Ovary (tissue), 9 donors: ENCODE results near the gene SLC13A5. TPM values are rescaled to one million over a fixed set of nuclear protein-coding genes. Genes with fewer than 3 reads are reported as not detected.

Experiments
- DNase-seq, 5 donors: peaks; one replicate each; pipeline ENCODE4 v3.0.0-alpha.2; 2019 to 2020
- H3K27ac ChIP-seq, 2 donors: fragments of 200-600 bp; one replicate each; pipeline versions ENCODE4 v1.5.1 to v1.8.0; 2019 to 2022
- H3K27me3 ChIP-seq: fragments of 200-600 bp; one replicate; pipeline ENCODE4 v1.8.0; 2022
- H3K36me3 ChIP-seq: fragments of 200-600 bp; sonication (generic); one replicate; pipeline ENCODE4 v1.5.1; 2019
- H3K4me1 ChIP-seq: one replicate; pipeline ENCODE4 v1.8.1; 2013; ENCODE audit warnings: mild to moderate bottlenecking, moderate library complexity; ENCODE audit not compliant: insufficient read depth
- H3K4me3 ChIP-seq: fragments of 200-600 bp; sonication (generic); one replicate; pipeline ENCODE4 v1.5.1; 2017
- H3K9me3 ChIP-seq, 2 donors: fragments of 200-600 bp in 1 of 2; sonication (generic) in 1 of 2; one replicate each; pipeline versions ENCODE4 v1.5.1 to v1.8.1; 2013 to 2019; ENCODE audit warnings: mild to moderate bottlenecking in 1 of 2, moderate library complexity in 1 of 2
- CTCF ChIP-seq, 3 donors: fragments of 450-650 bp in 2 of 3; fragments of 200-600 bp in 1 of 3; IDR thresholded peaks; one replicate each; pipeline versions ENCODE4 v1.5.1 to v1.8.0; 2016 to 2022; ENCODE audit warnings: antibody characterized with exemption in 3 of 3, mild to moderate bottlenecking in 1 of 3
- EP300 ChIP-seq: sonication (generic); formaldehyde crosslinking; IDR thresholded peaks from one replicate; pipeline ENCODE4 v1.6.1; 2017; ENCODE audit warnings: antibody characterized with exemption
- POLR2A ChIP-seq: fragments of 450-650 bp; IDR thresholded peaks from one replicate; pipeline ENCODE4 v1.6.1; 2017; ENCODE audit warnings: antibody characterized with exemption, mild to moderate bottlenecking, moderate library complexity
- WGBS, 3 donors: extraction: QIAGEN DNeasy Blood & Tissue Kit in 1 of 3; methylation state at CpG; one replicate each; pipeline versions ENCODE4 v1.1.5 to v1.1.7; 2013 to 2017; 5-methylcytosine and 5-hydroxymethylcytosine counted together
- intact Hi-C, 4 donors: fragments of 100-400 bp; cut with DNase I; formaldehyde crosslinking; loops; one replicate each; pipeline versions ENCODE4 v1.11.0 to v1.15.1; 2022 to 2023
- polyA plus RNA-seq, 2 donors: library from polyadenylated mRNA; stranded (reverse); fragments of 200-250 nt in 1 of 2; fragments of 350-450 nt in 1 of 2; fragmentation: Illumina TruSeq in 1 of 2; extraction: RNeasy Lipid Tissue Mini Kit (QIAGEN cat#74804) in 1 of 2; gene quantifications; one replicate each; pipeline ENCODE4 v1.2.3, GENCODE V29; 2013 to 2014
- total RNA-seq, 7 donors: library from RNA; depleted of rRNA in 2 of 7; stranded (reverse); fragments of >200 nt in 2 of 7; fragmentation: NEBNext Ultra II Directional in 3 of 7; extraction: Animal tissue kit (Norgen Biotek cat#: 25700) in 3 of 7; gene quantifications; one replicate each; pipeline versions ENCODE4 v1.1.0 to v1.2.4, GENCODE V29; 2016 to 2023
- donor health status: DM: no; HTN: no; CAD: no; lungs with moderate emphysema.
- donor health status: DM: no; HTN: no; CAD: no.
- donor health status: Bipolar disorder and iron deficiency.
- donor health status: DM: yes; HTN: yes; CAD: no.
- donor health status: DM: no; HTN: no; CAD: no.
- donor health status: DM: yes; HTN: yes; CAD: no.

The SLC13A5 gene
- total and polyA plus RNA-seq, 9 donors = 0.45 to 2.6 (median 1.4) TPM

DNA sequence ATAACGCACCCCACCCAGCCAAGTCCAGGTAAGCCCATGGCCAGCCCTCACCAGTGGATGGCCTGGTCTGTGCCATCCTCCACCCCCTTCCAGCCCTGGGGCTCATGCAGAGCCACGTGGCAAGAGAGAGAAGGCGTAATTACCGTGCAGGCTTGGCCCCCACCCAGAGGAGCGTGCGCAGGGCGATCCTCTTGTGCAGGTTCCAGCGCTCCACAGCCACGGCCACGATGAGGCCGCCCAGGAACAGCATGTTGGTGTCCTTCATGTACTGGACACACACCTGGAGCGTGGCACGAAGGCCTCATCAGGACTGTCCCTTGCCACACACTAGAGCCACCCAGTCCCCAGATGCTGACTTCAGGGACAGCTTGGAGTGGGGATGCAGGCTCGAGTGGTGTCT is 6.7 kb downstream of the SLC13A5 start:
- DNase-seq = no peak
- Histone ChIP-seq H3K9me3 (no peaks in the 10 kb centered on the region), H3K27me3 (no peaks in the 10 kb centered on the region), H3K36me3 (no peaks in the 10 kb centered on the region), H3K4me1 (peaks cover 2% of the 10 kb centered on the region), H3K27ac (no peak overlapping the region), H3K4me3 (no peak overlapping the region)
- intact Hi-C loops = no loop called here
- TF ChIP-seq EP300 (no peak), POLR2A (no peak), CTCF (IDR thresholded peaks at IDR 0.05) (no peak)
- WGBS, 3 donors = 87 to 88% (median 87%) methylated on average over 14 of the region's 14 CpGs

GRCh38 chr17:6704470-6705052 is 8.6 kb downstream of the SLC13A5 start:
- no peaks in the 10 kb centered on the region for H3K4me1 ChIP-seq
- H3K27ac ChIP-seq = no peak overlapping the region
- H3K36me3 ChIP-seq = no peaks in the 10 kb centered on the region
- intact Hi-C loops = no loop called here
- no peaks in the 10 kb centered on the region for H3K9me3 ChIP-seq
- no peaks in the 10 kb centered on the region for H3K27me3 ChIP-seq
- TF ChIP-seq POLR2A = no peak
- no peak for TF ChIP-seq CTCF (IDR thresholded peaks at IDR 0.05)
- TF ChIP-seq EP300 = no peak
- DNase-seq = no peak
- no peak overlapping the region for H3K4me3 ChIP-seq
- 87 to 90% (median 87%) methylated on average over 6 of the region's 6 CpGs for WGBS, 3 donors

DNA sequence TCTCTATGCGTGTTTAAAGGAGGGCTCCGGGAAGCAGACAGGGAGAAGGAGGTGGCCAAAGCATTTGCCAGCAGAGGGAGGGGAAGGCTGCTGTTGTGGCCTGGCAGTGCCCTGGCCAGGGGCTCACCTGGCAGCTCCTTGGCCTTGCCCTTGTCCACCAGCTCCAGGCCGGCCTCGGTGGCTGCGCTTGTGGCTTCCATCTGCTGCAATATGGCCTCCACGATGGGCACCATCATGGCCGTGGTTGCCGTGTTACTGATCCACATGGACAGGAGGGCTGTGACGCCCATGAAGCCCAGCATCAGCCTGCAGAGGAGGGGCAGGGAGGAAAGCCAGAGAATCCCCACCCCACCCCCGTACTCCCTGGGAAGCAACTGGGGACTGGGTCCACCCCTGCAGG is 9.4 kb downstream of the SLC13A5 start:
- DNase-seq = no peak
- intact Hi-C loops = no loop called here
- no peaks in the 10 kb centered on the region for H3K27me3 ChIP-seq

DNA sequence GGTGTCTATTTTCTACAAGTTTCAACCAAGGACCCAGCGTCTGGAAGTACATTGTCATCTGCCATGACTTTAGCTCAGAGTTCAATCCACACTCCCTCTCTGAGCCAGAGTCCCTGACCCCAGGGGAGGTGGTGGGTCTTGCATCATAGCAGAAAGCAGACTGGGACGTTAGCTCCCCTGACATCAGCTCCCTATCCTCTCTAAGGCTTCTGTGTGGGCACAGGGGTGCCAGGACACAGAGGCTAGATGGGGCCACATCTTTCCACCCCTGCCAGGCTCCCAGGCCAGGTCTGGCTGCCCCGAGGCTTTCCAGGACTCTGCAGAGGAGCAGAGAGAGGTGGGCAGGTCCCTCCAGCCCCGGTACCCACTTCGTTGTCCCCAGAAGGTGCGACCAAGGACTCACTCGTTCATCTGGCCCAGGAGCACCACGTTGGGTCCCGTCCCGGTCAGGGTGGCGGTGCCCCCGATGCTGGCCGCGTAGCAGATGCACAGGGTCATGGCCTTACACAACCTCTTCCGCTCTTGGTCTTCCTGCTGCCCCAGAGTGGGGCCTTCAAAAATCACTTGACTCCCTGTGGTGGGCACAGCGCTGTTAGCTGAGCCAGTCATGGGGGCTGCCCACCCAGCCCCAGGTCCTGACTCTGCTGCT is 10.5 kb downstream of the SLC13A5 start:
- 85 to 89% (median 89%) methylated on average over 16 of the region's 16 CpGs for WGBS, 3 donors
- H3K27me3 ChIP-seq = no peaks in the 10 kb centered on the region
- H3K36me3 ChIP-seq = no peaks in the 10 kb centered on the region
- DNase-seq = no peak
- no peaks in the 10 kb centered on the region for H3K9me3 ChIP-seq
- no peaks in the 10 kb centered on the region for H3K4me1 ChIP-seq
- H3K27ac ChIP-seq = no peak overlapping the region
- intact Hi-C loops = no loop called here
- no peak overlapping the region for H3K4me3 ChIP-seq
- TF ChIP-seq POLR2A (no peak), CTCF (IDR thresholded peaks at IDR 0.05) (no peak), EP300 (no peak)

More for the DNA sequence above, 9.4 kb downstream of the SLC13A5 start:
- no peaks in the 10 kb centered on the region for H3K4me1 ChIP-seq
- H3K27ac ChIP-seq = no peak overlapping the region
- 85 to 89% (median 88%) methylated on average over 10 of the region's 10 CpGs for WGBS, 3 donors
- H3K9me3 ChIP-seq = no peaks in the 10 kb centered on the region
- no peak overlapping the region for H3K4me3 ChIP-seq
- H3K36me3 ChIP-seq = no peaks in the 10 kb centered on the region
- TF ChIP-seq EP300 (no peak), CTCF (IDR thresholded peaks at IDR 0.05) (no peak), POLR2A (no peak)
